ENCODE results near the gene XPO6. TPM values are rescaled to one million over a fixed set of nuclear protein-coding genes. Genes with fewer than 3 reads are reported as not detected.

The XPO6 gene
- total and polyA plus RNA-seq, 2 donors: 55.0 to 85.7 TPM

GRCh38 chr16:28058839-28059589 lies 152.8 kb downstream of the XPO6 start:
- Histone ChIP-seq H3K27ac (ENCODE audit: low read depth) (no peak overlapping the region), H3K4me3 (ENCODE audit: low read depth, low read length) (no peak overlapping the region), H3K4me1 (ENCODE audit: insufficient read depth) (no peaks in the 10 kb centered on the region), H3K36me3 (ENCODE audit: insufficient read depth) (no peaks in the 10 kb centered on the region)
- no peak for DNase-seq (ENCODE audit: extremely low spot score)
- WGBS: 71% methylated on average over 18 of the region's 18 CpGs

- Histone ChIP-seq H3K27ac (ENCODE audit: low read depth) (no peak overlapping the region), H3K36me3 (ENCODE audit: insufficient read depth) (no peaks in the 10 kb centered on the region), H3K4me1 (ENCODE audit: insufficient read depth) (no peaks in the 10 kb centered on the region), H3K4me3 (ENCODE audit: low read depth, low read length) (no peak overlapping the region)
- no peak for DNase-seq (ENCODE audit: extremely low spot score)
- 82% methylated on average over 8 of the region's 8 CpGs for WGBS
Observed at GRCh38 chr16:28057949-28058348, 153.8 kb downstream of the XPO6 start.

- WGBS: 26% methylated on average over 15 of the region's 15 CpGs
- Histone ChIP-seq H3K27ac (ENCODE audit: low read depth) (no peak overlapping the region), H3K4me3 (ENCODE audit: low read depth, low read length) (no peak overlapping the region), H3K36me3 (ENCODE audit: insufficient read depth) (no peaks in the 10 kb centered on the region), H3K4me1 (ENCODE audit: insufficient read depth) (no peaks in the 10 kb centered on the region)
- DNase-seq (ENCODE audit: extremely low spot score): no peak
Observed at GRCh38 chr16:28053461-28053860, 158.3 kb downstream of the XPO6 start.

DNA sequence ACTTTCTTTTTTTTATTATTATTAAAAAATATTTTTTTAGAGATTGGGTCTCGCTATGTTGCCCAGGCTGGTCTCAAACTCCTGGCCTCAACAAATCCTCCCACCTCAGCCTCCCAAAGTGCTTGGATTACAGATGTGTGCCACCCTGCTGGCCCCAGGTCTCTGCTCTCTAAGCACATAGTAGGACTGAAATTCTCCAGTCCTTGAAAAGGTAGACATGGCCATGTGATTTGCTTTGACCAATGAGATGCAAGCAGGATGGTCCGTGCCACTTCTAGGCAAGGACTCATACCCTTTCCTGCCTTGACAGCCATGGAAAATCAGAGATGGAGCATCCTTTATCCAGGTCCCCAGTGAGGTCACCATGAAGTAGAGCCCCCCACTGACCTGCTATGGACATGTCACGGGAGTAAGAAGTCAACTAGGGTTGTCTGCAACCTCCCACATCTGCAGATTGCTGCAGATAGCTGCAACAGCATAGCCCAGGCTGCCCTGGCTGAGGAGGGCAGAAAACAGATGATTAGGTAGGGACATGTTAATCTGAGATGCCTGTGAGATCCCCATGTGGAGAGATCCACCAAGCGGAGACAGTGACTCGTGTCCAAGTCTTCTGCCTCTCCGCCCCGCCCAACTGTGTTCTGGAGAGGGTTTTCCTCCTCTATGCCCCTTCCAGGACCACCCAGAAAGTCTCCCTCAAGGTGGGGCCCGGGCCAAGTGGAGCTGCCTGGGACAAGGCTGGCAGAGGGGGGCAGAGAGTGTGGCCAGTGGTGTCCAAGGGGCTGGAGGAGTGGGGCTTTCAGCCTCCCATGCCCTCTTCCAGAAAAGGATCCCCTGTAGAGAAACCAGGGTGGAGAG lies 159.3 kb downstream of the XPO6 start:
- H3K4me1 ChIP-seq (ENCODE audit: insufficient read depth): no peaks in the 10 kb centered on the region
- no peaks in the 10 kb centered on the region for H3K36me3 ChIP-seq (ENCODE audit: insufficient read depth)
- no peak overlapping the region for H3K27ac ChIP-seq (ENCODE audit: low read depth)
- WGBS: 72% methylated on average over 8 of the region's 8 CpGs
- no peak for DNase-seq (ENCODE audit: extremely low spot score)
- no peak overlapping the region for H3K4me3 ChIP-seq (ENCODE audit: low read depth, low read length)

DNA sequence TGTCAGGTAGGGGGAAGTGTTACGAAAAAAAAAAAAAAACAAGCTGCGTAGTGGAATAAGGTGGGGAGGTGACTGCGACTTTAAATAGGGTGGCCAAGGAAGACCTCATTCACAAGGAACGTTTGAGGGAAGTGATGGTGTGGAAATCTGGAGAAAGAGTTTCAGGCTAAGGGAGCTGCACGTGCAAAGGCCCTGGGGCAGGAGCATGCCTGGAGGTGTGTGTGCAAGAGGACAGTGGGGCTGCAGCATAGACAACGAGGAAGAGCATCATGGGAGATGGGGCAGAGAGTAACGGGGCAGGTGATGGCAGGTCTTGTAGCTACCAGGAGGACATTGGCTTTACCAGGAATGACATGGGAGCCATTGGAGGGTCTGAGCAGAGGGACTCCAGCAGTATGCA lies 160.3 kb downstream of the XPO6 start:
- WGBS: 83% methylated on average over 7 of the region's 7 CpGs
- DNase-seq (ENCODE audit: extremely low spot score): no peak
- Histone ChIP-seq H3K27ac (ENCODE audit: low read depth) (no peak overlapping the region), H3K4me1 (ENCODE audit: insufficient read depth) (no peaks in the 10 kb centered on the region), H3K36me3 (ENCODE audit: insufficient read depth) (no peaks in the 10 kb centered on the region), H3K4me3 (ENCODE audit: low read depth, low read length) (no peak overlapping the region)

Small RNA genes within 50 kb of the gene (small RNA-seq; reads per million reads assigned to genes)
- not detected for gene RF00402
- gene RNY1P10: not detected

Other genes with a start within 250 kb of the XPO6 start
- 1.7 TPM for gene GSG1L, start 148.3 kb downstream of the XPO6 start, total RNA-seq
- gene GSG1L, start 148.3 kb downstream of the XPO6 start, polyA plus RNA-seq: 0.53 TPM
- 0.21 TPM for gene SBK1, start 80.6 kb upstream of the XPO6 start, total RNA-seq
- 0.16 TPM for gene SBK1, start 80.6 kb upstream of the XPO6 start, polyA plus RNA-seq
- gene NPIPB6, start 151.5 kb upstream of the XPO6 start, total RNA-seq: 4.1 TPM
- gene NPIPB6, start 151.5 kb upstream of the XPO6 start, polyA plus RNA-seq: 0.81 TPM
- 23.0 TPM for gene EIF3CL, start 191.9 kb upstream of the XPO6 start, total RNA-seq
- 89.4 TPM for gene EIF3CL, start 191.9 kb upstream of the XPO6 start, polyA plus RNA-seq

Measured in urinary bladder (tissue), 4 donors.